Caki2 (cell line): ENCODE results near the gene INSC. TPM values are rescaled to one million over a fixed set of nuclear protein-coding genes. Genes with fewer than 3 reads are reported as not detected.
"Not testable (repeated sequence)": the region's sequence is repeated elsewhere in the genome, so short reads cannot be mapped to it uniquely, and the experiment has no call there.

Experiments used
- DNase-seq: peaks from one replicate; pipeline ENCODE4 v3.0.0-alpha.2; 2015; ENCODE audit warnings: low read depth
- in situ Hi-C: cut with HindIII; loops from 2 replicates; pipeline ENCODE4 v1.10.0; 2016; ENCODE audit warnings: low sequenced_read_pairs, low pct_unique_long_range_greater_than_20kb, mixed read lengths
- total RNA-seq: library from RNA; depleted of rRNA; stranded (reverse); fragments of >200 nt; shearing (Covaris generic); gene quantifications from 2 replicates; pipeline ENCODE4 v1.2.3, GENCODE V29; 2014; ENCODE audit warnings: low replicate concordance; rRNA removed

The INSC gene
- total RNA-seq = not detected in 2 replicates

GRCh38 chr11:15114501-15115475, at the start of gene INSC:
TSS of gene INSC (plus strand) at chr11:15114923. CDS start at chr11:15149175, 34,252 bp downstream.
- in situ Hi-C loops = no loop called here
- no peak for DNase-seq

DNA sequence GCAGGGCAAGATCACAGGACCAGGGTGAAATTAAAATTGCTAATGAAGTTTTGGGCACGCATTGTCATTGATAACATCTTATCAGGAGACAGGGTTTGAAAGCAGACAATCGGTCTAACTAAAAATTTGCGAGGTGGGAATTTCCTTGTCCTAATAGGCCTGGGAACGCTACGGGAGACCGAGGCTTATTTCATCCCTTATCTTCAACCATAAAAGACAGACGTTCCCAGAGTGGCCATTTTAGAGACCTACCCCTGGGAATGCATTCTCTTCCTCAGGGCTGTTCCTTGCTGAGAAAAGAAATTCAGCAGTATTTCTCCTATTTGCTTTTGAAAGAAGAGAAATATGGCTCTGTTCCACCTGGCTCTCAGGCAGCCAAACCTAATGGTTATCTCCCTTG, 45.0 kb upstream of the INSC start:
- not testable (repeated sequence) for DNase-seq

DNA sequence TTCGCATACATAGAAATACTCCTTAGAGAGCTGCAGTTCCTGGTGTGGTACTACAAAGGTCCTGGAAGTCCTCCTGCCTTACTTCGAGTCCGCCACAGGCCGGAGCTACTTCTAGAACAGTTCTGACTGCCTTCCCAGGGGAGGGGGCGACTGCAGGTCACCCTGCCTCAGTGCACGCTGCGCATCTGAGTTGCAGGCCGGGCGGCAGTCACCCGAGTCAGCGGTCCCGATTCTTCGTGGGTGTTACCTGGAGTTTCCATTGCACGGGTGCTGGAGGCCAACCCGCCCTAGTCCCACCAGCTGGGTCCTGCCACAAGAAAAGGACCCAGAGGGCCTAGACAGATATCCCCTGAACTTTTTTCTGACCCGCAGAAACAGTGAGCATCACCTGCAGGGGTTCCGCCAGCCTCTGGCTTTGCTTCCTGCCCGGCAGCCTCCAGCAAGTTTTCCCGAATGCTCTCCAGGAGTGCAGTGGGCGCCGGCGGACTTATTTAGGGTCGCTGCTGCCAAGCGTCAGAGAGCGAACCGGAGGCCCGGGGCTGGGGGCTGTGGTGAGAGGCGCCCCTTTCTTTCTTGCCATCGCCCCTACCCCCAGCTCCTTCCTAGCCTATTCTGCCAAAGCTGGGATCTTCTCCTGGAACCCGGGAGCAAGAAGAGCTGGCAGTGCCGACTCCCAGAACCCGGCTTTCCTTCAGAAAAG, 43.0 kb upstream of the INSC start:
- no peak for DNase-seq

More for the DNA sequence above, 45.0 kb upstream of the INSC start:
- in situ Hi-C loops = not testable (repeated sequence)

GRCh38 chr11:15072551-15073143, 42.1 kb upstream of the INSC start:
- no peak for DNase-seq
- in situ Hi-C loops = no loop called here

More for the DNA sequence above, 43.0 kb upstream of the INSC start:
- in situ Hi-C loops = no loop called here

DNA sequence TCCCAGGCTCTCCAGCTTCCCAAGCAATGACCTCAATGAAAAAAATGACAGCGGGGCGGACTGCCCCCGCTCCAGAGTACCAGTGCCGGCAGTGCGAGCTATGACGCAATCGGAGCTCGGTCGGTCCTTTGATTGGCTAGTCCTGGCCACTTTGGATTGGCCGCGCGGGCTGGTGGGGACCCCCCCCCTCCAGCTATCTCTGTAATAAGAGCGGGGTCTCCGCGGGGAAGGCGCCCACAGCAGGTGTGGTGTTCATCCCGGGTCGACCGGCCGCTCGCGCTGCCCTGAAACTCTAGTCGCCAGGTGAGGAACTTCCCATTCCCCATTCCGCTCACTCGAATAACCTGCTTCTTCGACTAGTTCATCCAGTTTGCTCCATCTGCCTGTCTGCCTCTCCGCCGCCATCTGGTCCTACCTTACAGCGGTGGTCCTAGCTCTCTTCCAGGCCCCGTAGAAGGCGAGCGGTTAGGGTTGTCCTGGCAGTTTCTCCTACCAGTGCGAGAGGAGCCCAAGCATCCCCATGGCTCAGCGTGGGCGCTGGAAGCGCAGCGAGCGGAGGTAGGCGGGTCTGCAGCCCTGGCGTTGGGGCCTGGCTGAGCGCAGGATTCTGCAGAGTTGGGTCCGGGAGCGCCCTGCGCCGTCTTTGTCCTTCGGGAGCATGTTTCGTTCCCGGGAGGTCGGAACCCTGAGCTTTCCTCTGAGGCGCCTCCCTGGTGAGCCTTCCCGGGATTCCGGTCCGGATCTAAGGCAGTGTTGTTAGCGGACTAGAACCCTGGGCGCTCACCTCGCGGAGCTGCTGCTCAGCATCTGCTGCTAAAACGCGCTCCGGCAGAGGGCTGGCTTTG, 41.1 kb upstream of the INSC start, which contains the start of gene CALCB:
Gene CALCB (plus strand): TSS at position 233 of the 845 bp plus-strand sequence. CDS start 1,126 bp downstream, outside the sequence.
- in situ Hi-C loops = no loop called here
- peak; percentile 11 for DNase-seq

- peak; percentile 84 for DNase-seq
- in situ Hi-C loops = no loop called here
Measured at GRCh38 chr11:15074206-15075161, 40.2 kb upstream of the INSC start.

- in situ Hi-C loops = no loop called here
- DNase-seq = no peak
Measured at GRCh38 chr11:15075162-15075526, 39.6 kb upstream of the INSC start.

DNA sequence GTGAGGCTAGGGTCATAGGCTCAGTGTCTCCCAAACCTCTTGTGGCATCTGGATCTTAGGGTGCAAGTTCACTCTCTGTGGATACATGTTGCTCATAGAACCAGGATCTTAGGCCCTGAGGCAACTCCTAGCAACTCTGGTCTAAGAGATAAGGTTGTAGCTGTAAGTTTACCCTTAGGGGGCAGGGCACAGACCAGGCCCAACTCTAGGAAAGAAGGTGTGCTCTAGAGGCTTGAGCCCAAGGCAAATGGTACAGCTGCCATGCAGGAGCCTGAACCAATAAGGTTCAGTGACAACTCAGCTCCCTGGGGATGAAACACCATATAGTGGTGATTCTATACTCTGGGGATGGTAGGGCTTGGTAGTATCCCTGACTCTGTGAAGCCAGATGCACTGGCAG, 23.5 kb upstream of the INSC start:
- DNase-seq = no peak

DNA sequence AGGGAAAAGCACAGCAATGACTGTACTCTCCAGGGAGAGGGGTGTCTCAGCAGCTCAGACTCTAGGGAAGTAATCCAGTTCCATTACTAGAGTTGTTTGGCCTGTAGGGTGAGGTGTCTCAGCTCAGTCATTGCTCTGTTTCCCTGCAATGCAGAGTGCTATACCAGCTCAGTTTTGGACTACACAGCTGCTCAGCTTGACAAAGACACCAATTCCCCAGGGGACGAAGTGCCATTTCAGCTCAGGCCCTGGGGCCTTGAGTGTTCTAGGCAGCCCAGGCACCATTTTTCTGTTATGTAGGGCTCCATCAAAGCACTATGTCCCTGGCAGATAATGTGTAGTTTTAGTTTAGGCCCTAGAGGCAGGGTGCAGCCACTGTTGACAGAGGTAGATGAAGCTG, 23.1 kb upstream of the INSC start:
- in situ Hi-C loops = no loop called here
- no peak for DNase-seq

More for the DNA sequence above, 23.5 kb upstream of the INSC start:
- in situ Hi-C loops = no loop called here

GRCh38 chr11:15093432-15093831, 21.3 kb upstream of the INSC start:
- in situ Hi-C loops = no loop called here
- DNase-seq = no peak

- no peak for DNase-seq
- in situ Hi-C loops = no loop called here
Measured at GRCh38 chr11:15095736-15096228, 18.9 kb upstream of the INSC start.

DNA sequence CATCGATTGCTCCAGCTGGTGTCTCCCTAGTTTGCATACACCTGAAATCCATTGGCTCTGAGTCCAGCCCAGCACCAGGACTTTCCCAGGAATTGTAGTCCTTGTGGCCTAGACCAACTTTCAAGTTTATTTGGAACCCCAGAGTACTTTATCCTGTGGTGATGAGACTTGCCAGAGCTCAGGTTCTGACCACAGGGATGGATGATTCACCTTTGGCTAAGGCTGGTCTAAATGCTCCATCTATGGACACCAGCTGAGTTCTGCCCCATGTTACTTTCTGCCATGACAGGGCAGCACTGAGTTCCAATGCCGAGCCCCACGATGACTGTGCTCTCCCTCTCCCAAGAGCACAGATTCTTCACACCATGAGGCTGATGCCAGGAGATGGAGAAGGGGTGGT, 17.3 kb upstream of the INSC start:
- in situ Hi-C loops = no loop called here

GRCh38 chr11:15099267-15099666, 15.5 kb upstream of the INSC start:
- in situ Hi-C loops = no loop called here
- DNase-seq = no peak

More for the DNA sequence above, 17.3 kb upstream of the INSC start:
- no peak for DNase-seq

GRCh38 chr11:15101072-15101709, 13.5 kb upstream of the INSC start:
- in situ Hi-C loops = no loop called here
- peak; percentile 52 for DNase-seq

DNA sequence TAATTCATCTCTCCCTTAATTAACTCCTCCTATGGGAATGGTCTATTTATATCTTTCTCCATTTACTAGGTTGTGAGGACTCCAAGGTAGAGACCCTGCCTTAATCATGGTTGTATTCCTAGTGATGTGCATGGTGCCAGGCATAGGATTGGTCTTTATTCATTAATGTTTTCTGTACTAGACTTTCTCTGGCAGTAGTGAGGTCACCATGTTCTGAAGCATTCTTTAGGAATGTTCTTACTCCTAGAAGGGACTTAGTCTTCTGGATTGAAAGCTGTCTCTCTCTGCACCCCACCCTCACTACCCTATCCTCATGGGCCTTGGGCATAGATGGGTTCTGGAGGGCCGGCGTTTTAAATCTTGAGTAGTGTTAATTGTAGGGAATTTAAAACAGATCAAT, 10.6 kb upstream of the INSC start:
- DNase-seq = no peak
- in situ Hi-C loops = no loop called here
